Esophagus muscularis mucosa (tissue), 4 donors: ENCODE results near the gene PAWR. TPM values are rescaled to one million over a fixed set of nuclear protein-coding genes. Genes with fewer than 3 reads are reported as not detected.
"Not testable (repeated sequence)": the region's sequence is repeated elsewhere in the genome, so short reads cannot be mapped to it uniquely, and the experiment has no call there.

ENCODE experiments used
- DNase-seq: peaks from one replicate; pipeline ENCODE4 v3.0.0-alpha.2; 2017; ENCODE audit errors: extremely low spot score
- H3K27ac ChIP-seq, 4 donors: fragments of 200-600 bp; sonication (generic); replicated peaks in 1 of 4; 1 replicate in 3 of 4; 2 replicates in 1 of 4; pipeline ENCODE4 v1.5.1; 2016 to 2019; ENCODE audit warnings: mild to moderate bottlenecking in 1 of 4
- H3K27me3 ChIP-seq, 4 donors: fragments of 200-600 bp; sonication (generic); one replicate each; pipeline versions ENCODE4 v1.5.1 to v1.6.0; 2016 to 2019
- H3K36me3 ChIP-seq, 4 donors: fragments of 200-600 bp; sonication (generic); one replicate each; pipeline ENCODE4 v1.5.1; 2016 to 2019
- H3K4me1 ChIP-seq, 4 donors: fragments of 200-600 bp; sonication (generic); one replicate each; pipeline ENCODE4 v1.5.1; 2016 to 2019
- H3K4me3 ChIP-seq, 4 donors: fragments of 200-600 bp; sonication (generic); 1 replicate in 2 of 4; 2 replicates in 2 of 4; pipeline ENCODE4 v1.5.1; 2016 to 2019; ENCODE audit warnings: mild to moderate bottlenecking in 4 of 4, moderate library complexity in 1 of 4
- H3K9me3 ChIP-seq, 4 donors: fragments of 200-600 bp; sonication (generic); 1 replicate in 3 of 4; 2 replicates in 1 of 4; pipeline ENCODE4 v1.5.1; 2016 to 2019
- EP300 ChIP-seq: sonication (generic); formaldehyde crosslinking; IDR thresholded peaks from one replicate; pipeline ENCODE4 v1.6.1; 2017; ENCODE audit warnings: antibody characterized with exemption
- POLR2A ChIP-seq: fragments of 450-650 bp; IDR thresholded peaks from one replicate; pipeline ENCODE4 v1.6.1; 2017; ENCODE audit warnings: antibody characterized with exemption, moderate library complexity, mild to moderate bottlenecking, low read depth
- POLR2AphosphoS5 ChIP-seq, 2 donors: sonication (generic); formaldehyde crosslinking; IDR thresholded peaks; one replicate each; pipeline ENCODE4 v1.6.1; 2017; ENCODE audit warnings: antibody characterized with exemption in 2 of 2
- WGBS: methylation state at CpG from one replicate; pipeline ENCODE4 v1.1.5; 2018; 5-methylcytosine and 5-hydroxymethylcytosine counted together
- intact Hi-C: fragments of 100-400 bp; cut with DNase I; formaldehyde crosslinking; loops from one replicate; pipeline ENCODE4 v1.15.1; 2023
- total RNA-seq, 4 donors: library from RNA; depleted of rRNA; stranded (reverse); fragments of >200 nt; gene quantifications; one replicate each; pipeline versions ENCODE4 v1.1.0 to v1.2.1, GENCODE V29; 2016
- TF ChIP-seq, protein P1 (sequence below), 3 experiments: fragments of 200-600 bp in 2 of 3; fragments of 450-650 bp in 1 of 3; sonication (generic) in 2 of 3; IDR thresholded peaks; one replicate each; pipeline ENCODE4 v1.5.1; 2017 to 2019; ENCODE audit warnings: antibody characterized with exemption in 3 of 3, mild to moderate bottlenecking in 2 of 3, moderate library complexity in 1 of 3

Gene PAWR
- total RNA-seq, 4 donors from 2014 or later = 63.1 to 127 (median 97.9) TPM

GRCh38 chr12:79547044-79547734 lies 143.6 kb downstream of the PAWR start:
- no peak for TF ChIP-seq EP300
- TF ChIP-seq POLR2A = no peak
- no peak for TF ChIP-seq POLR2AphosphoS5 (IDR thresholded peaks at IDR 0.05)
- TF ChIP-seq, protein P1, sequence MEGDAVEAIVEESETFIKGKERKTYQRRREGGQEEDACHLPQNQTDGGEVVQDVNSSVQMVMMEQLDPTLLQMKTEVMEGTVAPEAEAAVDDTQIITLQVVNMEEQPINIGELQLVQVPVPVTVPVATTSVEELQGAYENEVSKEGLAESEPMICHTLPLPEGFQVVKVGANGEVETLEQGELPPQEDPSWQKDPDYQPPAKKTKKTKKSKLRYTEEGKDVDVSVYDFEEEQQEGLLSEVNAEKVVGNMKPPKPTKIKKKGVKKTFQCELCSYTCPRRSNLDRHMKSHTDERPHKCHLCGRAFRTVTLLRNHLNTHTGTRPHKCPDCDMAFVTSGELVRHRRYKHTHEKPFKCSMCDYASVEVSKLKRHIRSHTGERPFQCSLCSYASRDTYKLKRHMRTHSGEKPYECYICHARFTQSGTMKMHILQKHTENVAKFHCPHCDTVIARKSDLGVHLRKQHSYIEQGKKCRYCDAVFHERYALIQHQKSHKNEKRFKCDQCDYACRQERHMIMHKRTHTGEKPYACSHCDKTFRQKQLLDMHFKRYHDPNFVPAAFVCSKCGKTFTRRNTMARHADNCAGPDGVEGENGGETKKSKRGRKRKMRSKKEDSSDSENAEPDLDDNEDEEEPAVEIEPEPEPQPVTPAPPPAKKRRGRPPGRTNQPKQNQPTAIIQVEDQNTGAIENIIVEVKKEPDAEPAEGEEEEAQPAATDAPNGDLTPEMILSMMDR (IDR thresholded peaks at IDR 0.05) = no peak
- no peaks in the 10 kb centered on the region for H3K9me3 ChIP-seq
- WGBS = 53% methylated on average over 5 of the region's 5 CpGs
- intact Hi-C loops = no loop called here
- no peaks in the 10 kb centered on the region for H3K27me3 ChIP-seq
- H3K4me3 ChIP-seq = no peak overlapping the region
- peak overlapping the region in 3 of 4 donors; percentile 12 to 17 (median 14) for H3K27ac ChIP-seq
- peaks cover 16 to 32% (median 29%) of the 10 kb centered on the region in 4 donors for H3K4me1 ChIP-seq
- DNase-seq = no peak
- no peaks in the 10 kb centered on the region for H3K36me3 ChIP-seq

GRCh38 chr12:79546466-79547043 lies 144.2 kb downstream of the PAWR start:
- no peak for DNase-seq
- H3K27ac ChIP-seq = peak overlapping the region in 1 of 4 donors; percentile 17

DNA sequence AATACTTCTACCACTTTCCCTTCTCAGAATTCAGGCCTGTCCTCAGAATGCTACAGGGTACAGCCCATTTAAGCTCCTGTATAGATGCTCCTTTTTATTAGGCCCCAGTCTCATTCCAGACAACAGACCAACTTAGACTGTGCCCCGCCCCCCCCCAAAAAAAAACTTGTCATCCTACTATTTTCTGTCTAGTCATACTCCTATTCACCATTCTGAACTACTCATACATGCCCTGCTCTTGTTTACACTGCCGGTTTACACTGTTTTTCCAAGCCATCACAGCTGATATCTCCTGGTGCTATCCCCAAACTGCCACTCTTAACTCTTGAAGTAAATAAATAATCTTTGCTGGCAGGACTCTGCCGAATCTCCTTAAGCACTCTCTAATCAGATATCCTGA lies 146.3 kb downstream of the PAWR start:
- intact Hi-C loops, H3K9me3 ChIP-seq, DNase-seq, H3K4me3 ChIP-seq, H3K27ac ChIP-seq, H3K36me3 ChIP-seq, H3K27me3 ChIP-seq: not testable (repeated sequence)
- H3K4me1 ChIP-seq = peaks cover 16 to 26% (median 24%) of the 10 kb centered on the region in 4 donors
- 73% methylated on average over 3 of the region's 3 CpGs for WGBS

More at GRCh38 chr12:79546466-79547043, 144.2 kb downstream of the PAWR start:
- Histone ChIP-seq H3K9me3 (no peaks in the 10 kb centered on the region), H3K36me3 (no peaks in the 10 kb centered on the region), H3K27me3 (no peaks in the 10 kb centered on the region), H3K4me1 (peaks cover 16 to 28% (median 27%) of the 10 kb centered on the region in 4 donors), H3K4me3 (no peak overlapping the region)
- TF ChIP-seq EP300 (no peak), POLR2AphosphoS5 (IDR thresholded peaks at IDR 0.05) (no peak), POLR2A (no peak)
- TF ChIP-seq, protein P1 (IDR thresholded peaks at IDR 0.05) = no peak
- WGBS = 80% methylated on average over 5 of the region's 5 CpGs
- intact Hi-C loops = no loop called here

DNA sequence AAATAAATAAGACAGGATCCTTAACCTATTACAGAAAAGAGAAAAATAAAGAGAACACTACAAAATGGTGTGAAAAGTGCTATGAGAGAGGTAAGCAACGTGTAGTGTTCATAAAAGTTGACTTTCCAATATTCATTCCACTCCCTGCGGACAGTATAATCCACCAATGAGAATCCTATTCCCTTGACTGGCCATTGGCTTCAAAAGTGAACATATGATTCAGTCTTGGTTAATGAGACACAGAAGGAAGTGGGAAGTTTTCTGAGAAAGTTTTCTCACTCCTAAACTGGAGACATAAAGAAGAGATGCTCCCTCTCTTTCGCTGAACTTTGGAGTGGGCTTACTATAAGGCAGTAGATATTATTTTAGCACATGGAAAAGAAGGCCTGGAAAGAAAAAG lies 153.1 kb downstream of the PAWR start:
- Histone ChIP-seq H3K36me3 (no peaks in the 10 kb centered on the region), H3K27me3 (no peaks in the 10 kb centered on the region), H3K9me3 (no peaks in the 10 kb centered on the region), H3K4me3 (no peak overlapping the region), H3K4me1 (no peaks in the 10 kb centered on the region), H3K27ac (no peak overlapping the region)
- intact Hi-C loops = loop anchor here (10.0 kb wide), 1 partner anchor 123 kb away; no protein-coding TSS in a partner anchor
- no peak for TF ChIP-seq POLR2AphosphoS5 (IDR thresholded peaks at IDR 0.05)
- TF ChIP-seq EP300 = no peak
- TF ChIP-seq, protein P1 (IDR thresholded peaks at IDR 0.05) = no peak
- TF ChIP-seq POLR2A = no peak
- 89% methylated on average over 3 of the region's 3 CpGs for WGBS
- no peak for DNase-seq

- no peaks in the 10 kb centered on the region for H3K9me3 ChIP-seq
- no peaks in the 10 kb centered on the region for H3K36me3 ChIP-seq
- no peak overlapping the region for H3K4me3 ChIP-seq
- no peak for DNase-seq
- intact Hi-C loops = loop anchor here (10.0 kb wide), 1 partner anchor 121 kb away; no protein-coding TSS in a partner anchor
- WGBS = 100% methylated on average over 2 of the region's 2 CpGs
- H3K27ac ChIP-seq = no peak overlapping the region
- TF ChIP-seq POLR2AphosphoS5 (IDR thresholded peaks at IDR 0.05) = no peak
- TF ChIP-seq, protein P1 (IDR thresholded peaks at IDR 0.05) = no peak
- TF ChIP-seq POLR2A = no peak
- no peak for TF ChIP-seq EP300
- no peaks in the 10 kb centered on the region for H3K27me3 ChIP-seq
- H3K4me1 ChIP-seq = no peaks in the 10 kb centered on the region
Measured at GRCh38 chr12:79535751-79536150, 155.0 kb downstream of the PAWR start.

Other genes starting within 250 kb of the PAWR start
- 100 to 1,000 TPM; 441 to 691 (median 542) TPM for gene PPP1R12A, start 244.1 kb upstream of the PAWR start, total RNA-seq